GM21381 (cell line): ENCODE results near the gene SVIL.
"Not testable (repeated sequence)": the region's sequence is repeated elsewhere in the genome, so short reads cannot be mapped to it uniquely, and the experiment has no call there.

Experiments used
- ATAC-seq: cut with Tn5 transposase; IDR thresholded peaks from one replicate; pipeline ENCODE4 v1.9.1; 2021; ENCODE audit warnings: mild to moderate bottlenecking, moderate library complexity; ENCODE audit not compliant: unreplicated experiment

The SVIL gene

GRCh38 chr10:29582769-29583168, 52.0 kb downstream of the SVIL start:
- ATAC-seq = not testable (repeated sequence)

GRCh38 chr10:29579455-29579970, 55.3 kb downstream of the SVIL start:
- no peak for ATAC-seq

GRCh38 chr10:29578457-29578856, 56.3 kb downstream of the SVIL start:
- ATAC-seq = no peak

- ATAC-seq = no peak
These were observed 58.1 kb downstream of the SVIL start for GRCh38 chr10:29576681-29577080.

- ATAC-seq = no peak
These were observed 59.7 kb downstream of the SVIL start for GRCh38 chr10:29575098-29575455.

GRCh38 chr10:29574212-29575097, 60.3 kb downstream of the SVIL start:
- not testable (repeated sequence) for ATAC-seq

GRCh38 chr10:29570248-29570647, 64.5 kb downstream of the SVIL start:
- ATAC-seq = not testable (repeated sequence)

GRCh38 chr10:29569795-29570194, 65.0 kb downstream of the SVIL start:
- ATAC-seq = no peak

- ATAC-seq = no peak
These were observed 67.8 kb downstream of the SVIL start for GRCh38 chr10:29567003-29567402.

- not testable (repeated sequence) for ATAC-seq
These were observed 68.6 kb downstream of the SVIL start for GRCh38 chr10:29566209-29566608.

GRCh38 chr10:29563420-29564035, 71.2 kb downstream of the SVIL start:
- ATAC-seq = no peak

- ATAC-seq = peak; percentile 68
These were observed 71.8 kb downstream of the SVIL start for GRCh38 chr10:29563006-29563405.

GRCh38 chr10:29559996-29560395, 74.8 kb downstream of the SVIL start:
- ATAC-seq = no peak

- ATAC-seq = no peak
These were observed 77.1 kb downstream of the SVIL start for GRCh38 chr10:29557665-29558064.

- no peak for ATAC-seq
These were observed 78.9 kb downstream of the SVIL start for GRCh38 chr10:29555746-29556481.

- no peak for ATAC-seq
These were observed 79.6 kb downstream of the SVIL start for GRCh38 chr10:29555091-29555745.

- ATAC-seq = no peak
These were observed 80.1 kb downstream of the SVIL start for GRCh38 chr10:29554660-29555059.

GRCh38 chr10:29553544-29554250, 81.1 kb downstream of the SVIL start:
- no peak for ATAC-seq

GRCh38 chr10:29553116-29553515, 81.7 kb downstream of the SVIL start:
- not testable (repeated sequence) for ATAC-seq

GRCh38 chr10:29549493-29549892, 85.3 kb downstream of the SVIL start:
- ATAC-seq = not testable (repeated sequence)
